Ovary (tissue), 9 donors: ENCODE results near the gene PLPPR5. TPM values are rescaled to one million over a fixed set of nuclear protein-coding genes. Genes with fewer than 3 reads are reported as not detected.

Source experiments
- DNase-seq, 5 donors: peaks; one replicate each; pipeline ENCODE4 v3.0.0-alpha.2; 2019 to 2020
- H3K27ac ChIP-seq, 2 donors: fragments of 200-600 bp; one replicate each; pipeline versions ENCODE4 v1.5.1 to v1.8.0; 2019 to 2022
- H3K27me3 ChIP-seq: fragments of 200-600 bp; one replicate; pipeline ENCODE4 v1.8.0; 2022
- H3K36me3 ChIP-seq: fragments of 200-600 bp; sonication (generic); one replicate; pipeline ENCODE4 v1.5.1; 2019
- H3K4me1 ChIP-seq: one replicate; pipeline ENCODE4 v1.8.1; 2013; ENCODE audit warnings: mild to moderate bottlenecking, moderate library complexity; ENCODE audit not compliant: insufficient read depth
- H3K4me3 ChIP-seq: fragments of 200-600 bp; sonication (generic); one replicate; pipeline ENCODE4 v1.5.1; 2017
- H3K9me3 ChIP-seq, 2 donors: fragments of 200-600 bp in 1 of 2; sonication (generic) in 1 of 2; one replicate each; pipeline versions ENCODE4 v1.5.1 to v1.8.1; 2013 to 2019; ENCODE audit warnings: mild to moderate bottlenecking in 1 of 2, moderate library complexity in 1 of 2
- EP300 ChIP-seq: sonication (generic); formaldehyde crosslinking; IDR thresholded peaks from one replicate; pipeline ENCODE4 v1.6.1; 2017; ENCODE audit warnings: antibody characterized with exemption
- POLR2A ChIP-seq: fragments of 450-650 bp; IDR thresholded peaks from one replicate; pipeline ENCODE4 v1.6.1; 2017; ENCODE audit warnings: antibody characterized with exemption, mild to moderate bottlenecking, moderate library complexity
- WGBS, 3 donors: extraction: QIAGEN DNeasy Blood & Tissue Kit in 1 of 3; methylation state at CpG; one replicate each; pipeline versions ENCODE4 v1.1.5 to v1.1.7; 2013 to 2017; 5-methylcytosine and 5-hydroxymethylcytosine counted together
- intact Hi-C, 4 donors: fragments of 100-400 bp; cut with DNase I; formaldehyde crosslinking; loops; one replicate each; pipeline versions ENCODE4 v1.11.0 to v1.15.1; 2022 to 2023
- polyA plus RNA-seq, 2 donors: library from polyadenylated mRNA; stranded (reverse); fragments of 200-250 nt in 1 of 2; fragments of 350-450 nt in 1 of 2; fragmentation: Illumina TruSeq in 1 of 2; extraction: RNeasy Lipid Tissue Mini Kit (QIAGEN cat#74804) in 1 of 2; gene quantifications; one replicate each; pipeline ENCODE4 v1.2.3, GENCODE V29; 2013 to 2014
- total RNA-seq, 7 donors: library from RNA; depleted of rRNA in 2 of 7; stranded (reverse); fragments of >200 nt in 2 of 7; fragmentation: NEBNext Ultra II Directional in 3 of 7; extraction: Animal tissue kit (Norgen Biotek cat#: 25700) in 3 of 7; gene quantifications; one replicate each; pipeline versions ENCODE4 v1.1.0 to v1.2.4, GENCODE V29; 2016 to 2023
- TF ChIP-seq, protein P1 (sequence below), 3 donors: fragments of 450-650 bp in 2 of 3; fragments of 200-600 bp in 1 of 3; IDR thresholded peaks; one replicate each; pipeline versions ENCODE4 v1.5.1 to v1.8.0; 2016 to 2022; ENCODE audit warnings: antibody characterized with exemption in 3 of 3, mild to moderate bottlenecking in 1 of 3
- donor health status: DM: no; HTN: no; CAD: no; lungs with moderate emphysema.
- donor health status: DM: no; HTN: no; CAD: no.
- donor health status: Bipolar disorder and iron deficiency.
- donor health status: DM: yes; HTN: yes; CAD: no.
- donor health status: DM: no; HTN: no; CAD: no.
- donor health status: DM: yes; HTN: yes; CAD: no.

Gene PLPPR5
- total and polyA plus RNA-seq, 9 donors = not detected

DNA sequence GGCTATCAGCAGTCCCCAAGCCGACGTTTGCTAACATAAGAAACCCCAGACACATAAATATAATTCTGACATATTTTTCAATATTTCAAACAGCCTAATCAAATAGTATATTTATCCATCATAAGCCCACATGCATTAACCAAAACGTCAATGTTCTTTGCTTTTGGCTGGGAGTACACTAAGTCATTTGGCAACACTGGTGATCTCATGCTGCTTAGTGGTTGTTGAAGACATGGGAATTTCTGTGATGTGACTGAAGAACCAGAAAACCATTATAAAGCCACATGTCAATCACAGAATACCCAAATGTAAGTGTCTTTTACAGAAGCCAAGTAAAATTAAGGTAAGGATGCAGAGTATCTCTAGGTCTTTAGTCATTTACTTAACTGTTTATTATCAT is 57.6 kb downstream of the PLPPR5 start:
- H3K36me3 ChIP-seq = no peaks in the 10 kb centered on the region
- no peak overlapping the region for H3K4me3 ChIP-seq
- intact Hi-C loops = no loop called here
- DNase-seq = no peak
- H3K9me3 ChIP-seq = no peaks in the 10 kb centered on the region
- H3K27me3 ChIP-seq = no peaks in the 10 kb centered on the region
- H3K4me1 ChIP-seq = no peaks in the 10 kb centered on the region
- TF ChIP-seq POLR2A = no peak
- no peak for TF ChIP-seq EP300
- TF ChIP-seq, protein P1, sequence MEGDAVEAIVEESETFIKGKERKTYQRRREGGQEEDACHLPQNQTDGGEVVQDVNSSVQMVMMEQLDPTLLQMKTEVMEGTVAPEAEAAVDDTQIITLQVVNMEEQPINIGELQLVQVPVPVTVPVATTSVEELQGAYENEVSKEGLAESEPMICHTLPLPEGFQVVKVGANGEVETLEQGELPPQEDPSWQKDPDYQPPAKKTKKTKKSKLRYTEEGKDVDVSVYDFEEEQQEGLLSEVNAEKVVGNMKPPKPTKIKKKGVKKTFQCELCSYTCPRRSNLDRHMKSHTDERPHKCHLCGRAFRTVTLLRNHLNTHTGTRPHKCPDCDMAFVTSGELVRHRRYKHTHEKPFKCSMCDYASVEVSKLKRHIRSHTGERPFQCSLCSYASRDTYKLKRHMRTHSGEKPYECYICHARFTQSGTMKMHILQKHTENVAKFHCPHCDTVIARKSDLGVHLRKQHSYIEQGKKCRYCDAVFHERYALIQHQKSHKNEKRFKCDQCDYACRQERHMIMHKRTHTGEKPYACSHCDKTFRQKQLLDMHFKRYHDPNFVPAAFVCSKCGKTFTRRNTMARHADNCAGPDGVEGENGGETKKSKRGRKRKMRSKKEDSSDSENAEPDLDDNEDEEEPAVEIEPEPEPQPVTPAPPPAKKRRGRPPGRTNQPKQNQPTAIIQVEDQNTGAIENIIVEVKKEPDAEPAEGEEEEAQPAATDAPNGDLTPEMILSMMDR (IDR thresholded peaks at IDR 0.05) = no peak
- 66 to 74% (median 67%) methylated on average over 3 of the region's 3 CpGs for WGBS, 3 donors
- H3K27ac ChIP-seq = no peak overlapping the region

DNA sequence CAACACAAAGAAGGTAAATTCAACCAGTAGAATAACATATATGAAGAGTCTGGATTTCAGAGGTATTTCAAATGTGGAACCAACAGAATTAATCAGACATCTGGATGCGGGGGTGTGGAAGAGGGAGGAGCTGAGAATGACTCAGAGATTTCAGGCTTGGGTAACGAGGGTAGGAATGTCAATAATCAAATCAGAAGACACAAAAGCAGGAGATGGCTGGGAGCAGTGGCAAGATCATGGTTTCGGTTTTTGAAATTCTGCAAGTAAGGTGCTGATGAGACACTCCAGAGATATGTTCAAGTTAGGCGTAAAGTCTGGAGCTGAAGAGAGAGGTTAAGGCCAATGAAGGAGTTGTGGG is 64.0 kb downstream of the PLPPR5 start:
- Histone ChIP-seq H3K4me1 (no peaks in the 10 kb centered on the region), H3K27me3 (no peaks in the 10 kb centered on the region), H3K4me3 (no peak overlapping the region), H3K27ac (no peak overlapping the region), H3K9me3 (no peaks in the 10 kb centered on the region), H3K36me3 (no peaks in the 10 kb centered on the region)
- TF ChIP-seq POLR2A (no peak), EP300 (no peak)
- TF ChIP-seq, protein P1 (IDR thresholded peaks at IDR 0.05) = no peak
- no peak for DNase-seq
- intact Hi-C loops = no loop called here
- 61 to 68% (median 62%) methylated on average over 4 of the region's 4 CpGs for WGBS, 3 donors

DNA sequence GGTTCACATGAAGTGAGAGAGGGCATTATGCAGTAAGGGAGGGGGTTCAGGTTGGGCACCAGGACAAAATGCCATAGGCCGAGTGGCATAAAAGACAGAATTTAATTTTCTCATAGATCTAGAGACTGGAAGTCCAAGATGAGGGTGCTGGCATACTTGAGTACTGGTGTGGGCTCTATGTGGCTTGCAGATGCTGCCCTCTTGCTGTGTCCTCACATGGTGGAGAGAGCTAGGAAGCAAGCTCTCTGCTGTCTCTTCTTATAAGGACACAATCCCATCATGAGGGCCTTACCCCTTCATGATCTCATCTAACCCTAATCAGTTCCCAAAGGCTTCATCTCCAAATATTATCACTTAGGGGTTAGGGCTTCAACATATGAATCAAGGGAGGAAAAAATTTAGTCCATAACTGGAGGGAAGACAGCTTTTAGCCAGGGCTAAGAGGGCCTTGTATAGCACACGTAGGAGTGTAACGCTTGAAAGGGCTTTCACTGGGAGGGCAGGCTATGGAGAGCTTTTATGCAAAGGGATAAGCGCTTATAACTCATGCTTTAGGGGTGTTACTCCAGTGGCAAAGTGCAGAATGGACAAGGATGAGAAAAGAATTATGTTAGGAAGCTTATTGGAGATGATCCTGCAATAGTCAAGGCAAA is 64.5 kb downstream of the PLPPR5 start:
- TF ChIP-seq, protein P1 (IDR thresholded peaks at IDR 0.05) = no peak
- TF ChIP-seq EP300 (no peak), POLR2A (no peak)

DNA sequence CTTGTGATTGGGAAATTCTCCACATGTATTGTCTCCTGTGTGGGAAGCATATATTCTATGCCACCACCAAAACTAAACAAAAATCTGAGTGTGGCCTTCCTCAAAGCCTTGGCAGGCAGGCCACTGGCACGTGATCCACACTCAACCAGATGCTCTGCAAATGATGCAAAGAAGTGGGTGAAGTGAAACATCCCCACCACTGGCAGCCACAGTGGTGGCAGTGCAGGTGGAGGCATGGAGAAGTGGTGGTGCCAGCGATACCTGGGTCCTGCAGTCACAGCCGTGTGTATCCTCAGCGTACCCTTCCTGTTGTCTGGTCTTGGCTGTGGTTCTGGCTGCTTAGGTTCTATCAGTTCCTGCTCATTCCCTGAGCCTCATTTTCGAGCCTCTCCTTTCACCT is 65.2 kb downstream of the PLPPR5 start:
- Histone ChIP-seq H3K4me3 (no peak overlapping the region), H3K27me3 (no peaks in the 10 kb centered on the region), H3K4me1 (no peaks in the 10 kb centered on the region), H3K9me3 (no peaks in the 10 kb centered on the region), H3K36me3 (no peaks in the 10 kb centered on the region), H3K27ac (no peak overlapping the region)
- TF ChIP-seq EP300 (no peak), POLR2A (no peak)
- TF ChIP-seq, protein P1 (IDR thresholded peaks at IDR 0.05) = no peak
- intact Hi-C loops = no loop called here
- DNase-seq = no peak
- WGBS, 3 donors = 85 to 96% (median 86%) methylated on average over 5 of the region's 5 CpGs

More for the DNA sequence above, 64.5 kb downstream of the PLPPR5 start:
- intact Hi-C loops = no loop called here
- Histone ChIP-seq H3K27me3 (no peaks in the 10 kb centered on the region), H3K9me3 (no peaks in the 10 kb centered on the region), H3K4me3 (no peak overlapping the region), H3K27ac (no peak overlapping the region), H3K4me1 (no peaks in the 10 kb centered on the region), H3K36me3 (no peaks in the 10 kb centered on the region)
- DNase-seq = no peak
- 74 to 84% (median 80%) methylated on average over 4 of the region's 4 CpGs for WGBS, 3 donors
